Eye (tissue), 1 donor: ENCODE results near the gene ARRDC4.

ENCODE experiments used
- DNase-seq: peaks from one replicate; pipeline ENCODE4 v3.0.0-alpha.2; 2015

The ARRDC4 gene

DNA sequence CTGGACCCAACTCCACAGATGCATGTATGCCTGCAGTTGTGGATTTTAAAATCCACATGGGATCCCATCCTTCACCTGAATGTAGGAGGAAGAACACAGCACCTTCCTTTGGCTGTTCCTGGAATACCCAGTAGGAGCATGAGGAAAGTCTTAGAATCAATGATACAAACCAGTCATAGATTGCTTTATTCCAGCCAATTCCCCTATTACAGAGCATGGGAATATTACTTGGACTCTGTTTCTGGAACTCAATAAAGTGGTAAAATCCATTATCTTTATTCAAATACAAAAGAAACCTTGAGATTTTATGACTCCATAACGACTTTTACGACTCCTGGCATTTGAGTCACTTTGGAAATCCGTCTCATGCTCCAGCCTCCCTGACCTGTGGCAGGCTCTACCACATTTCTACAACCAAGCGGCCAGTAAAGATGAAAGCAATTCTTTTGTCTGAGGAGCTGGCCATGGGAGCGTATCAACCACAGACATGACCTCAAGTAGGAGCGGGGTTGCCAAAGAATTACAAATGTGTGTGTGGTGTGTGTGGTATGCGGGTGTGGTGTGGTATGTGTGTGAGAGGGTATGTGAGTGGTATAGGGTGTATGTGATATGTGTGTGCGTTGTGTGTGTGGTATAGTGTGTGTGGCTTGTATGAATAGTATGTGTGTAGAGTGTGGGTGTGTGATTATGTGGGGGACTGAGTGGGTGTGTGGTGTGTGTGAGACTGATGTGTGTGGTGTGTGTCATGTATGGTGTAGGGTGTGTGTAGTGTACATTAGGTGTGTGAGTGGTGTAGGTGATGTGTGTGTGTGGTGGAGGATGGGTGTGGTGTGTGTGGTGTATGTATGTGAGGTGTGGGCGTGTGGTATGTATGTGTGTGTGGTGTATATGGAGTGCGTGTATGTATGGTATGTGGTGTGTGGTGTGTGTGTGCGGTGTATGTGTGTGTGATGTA is 40.0 kb downstream of the ARRDC4 start:
- no peak for DNase-seq

DNA sequence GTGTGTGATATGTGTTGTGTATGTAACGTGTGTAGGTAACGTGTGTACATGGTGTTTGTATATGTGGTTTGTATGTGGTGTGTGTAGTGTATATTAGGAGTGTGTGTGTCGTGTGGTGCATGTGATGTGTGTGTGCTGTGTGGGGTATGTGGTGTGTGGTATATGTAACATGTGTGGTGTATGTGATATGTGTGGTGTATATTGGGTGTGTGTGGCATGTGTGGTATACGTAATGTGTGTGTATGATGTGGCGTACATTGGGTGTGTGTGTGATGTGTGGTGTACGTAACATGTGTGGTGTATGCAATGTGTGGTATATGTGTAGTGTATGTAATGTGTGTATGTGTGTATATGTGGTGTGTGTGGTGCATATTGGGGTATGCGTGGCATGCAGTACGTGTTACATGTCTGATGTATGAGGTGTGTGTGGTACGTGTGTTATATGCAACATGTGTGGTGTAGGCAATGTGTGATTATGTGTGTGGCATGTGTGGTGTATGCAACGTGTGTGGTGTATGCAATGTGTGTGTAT is 41.2 kb downstream of the ARRDC4 start:
- no peak for DNase-seq

GRCh38 chr15:98002419-98002818 is 41.9 kb downstream of the ARRDC4 start:
- no peak for DNase-seq

- no peak for DNase-seq
Observed at GRCh38 chr15:98002866-98003265, 42.4 kb downstream of the ARRDC4 start.

GRCh38 chr15:98003518-98003917 is 43.0 kb downstream of the ARRDC4 start:
- no peak for DNase-seq

DNA sequence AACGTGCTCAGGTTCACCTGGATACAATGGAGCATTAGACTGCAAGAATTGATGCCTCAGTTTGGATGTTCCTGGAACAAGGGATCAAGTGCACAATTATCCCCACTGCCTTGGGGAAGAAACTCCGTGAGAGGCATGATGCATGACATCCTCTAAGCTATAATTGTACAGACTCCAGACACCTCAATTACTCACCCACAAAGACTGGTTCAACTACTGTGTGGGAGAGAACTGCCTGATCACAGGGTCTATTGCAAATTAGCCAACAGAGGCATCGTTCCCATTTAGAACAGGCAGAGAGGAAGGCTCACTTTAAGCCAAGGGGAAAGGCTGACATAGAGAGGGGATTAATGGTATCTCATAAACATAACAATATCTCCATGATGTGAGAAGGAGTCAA is 43.5 kb downstream of the ARRDC4 start:
- DNase-seq = no peak

DNA sequence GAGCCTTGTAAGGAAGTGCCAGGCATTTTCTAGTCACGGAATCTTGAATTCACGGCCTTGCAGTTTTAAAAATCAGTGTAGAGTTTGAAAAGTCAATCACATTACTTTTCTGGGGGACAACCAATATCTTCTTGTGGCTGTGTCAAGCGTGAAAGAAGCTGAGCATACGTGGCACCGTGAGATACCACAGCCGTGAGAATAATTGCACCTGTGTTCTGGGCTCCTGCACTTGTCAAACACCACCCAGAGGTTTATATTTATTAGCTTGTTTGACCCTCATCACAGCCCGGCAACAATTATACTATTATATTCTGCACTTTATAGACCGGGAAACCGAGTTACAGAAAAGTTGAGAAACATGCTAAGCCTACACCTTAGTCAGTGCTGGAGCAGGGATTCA is 45.2 kb downstream of the ARRDC4 start:
- DNase-seq = no peak

DNA sequence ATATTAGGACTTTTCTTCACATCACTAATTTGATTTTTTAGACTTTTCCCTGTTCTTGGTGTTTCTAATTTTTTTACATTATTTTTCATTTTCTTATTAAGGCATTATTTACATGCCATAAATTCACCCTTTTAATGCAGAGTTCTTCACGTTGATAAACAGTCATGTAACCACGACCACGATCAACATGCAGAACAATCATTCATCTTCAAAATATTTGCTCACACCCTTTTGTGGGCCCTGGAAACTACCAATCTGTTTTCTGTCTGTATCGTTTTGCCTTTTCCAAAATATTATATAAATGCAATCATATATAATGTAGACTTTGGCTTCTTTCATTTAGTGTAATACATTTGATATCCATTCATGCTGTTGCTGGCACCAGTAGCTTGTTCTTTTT is 48.7 kb downstream of the ARRDC4 start:
- no peak for DNase-seq

- no peak for DNase-seq
Observed at GRCh38 chr15:98009971-98010370, 49.5 kb downstream of the ARRDC4 start.

DNA sequence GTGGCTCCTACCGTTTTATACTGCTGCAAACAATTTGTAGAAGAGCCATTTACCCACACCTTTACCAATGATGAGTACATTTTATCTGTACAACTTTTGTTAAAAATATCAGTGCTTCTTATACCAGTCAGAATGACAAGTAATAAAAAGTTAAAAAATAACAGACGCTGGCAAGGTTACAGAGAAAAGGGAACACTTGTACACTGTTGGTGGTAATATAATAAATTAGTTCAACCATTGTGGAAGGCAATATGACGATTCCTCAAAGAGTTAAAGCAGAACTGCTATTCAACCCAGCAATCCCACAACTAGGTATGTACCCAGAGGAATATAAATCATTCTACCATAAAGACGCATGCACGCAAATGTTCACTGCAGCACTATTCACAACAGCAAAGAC is 51.9 kb downstream of the ARRDC4 start:
- no peak for DNase-seq

GRCh38 chr15:98013631-98014030 is 53.1 kb downstream of the ARRDC4 start:
- DNase-seq = no peak

DNA sequence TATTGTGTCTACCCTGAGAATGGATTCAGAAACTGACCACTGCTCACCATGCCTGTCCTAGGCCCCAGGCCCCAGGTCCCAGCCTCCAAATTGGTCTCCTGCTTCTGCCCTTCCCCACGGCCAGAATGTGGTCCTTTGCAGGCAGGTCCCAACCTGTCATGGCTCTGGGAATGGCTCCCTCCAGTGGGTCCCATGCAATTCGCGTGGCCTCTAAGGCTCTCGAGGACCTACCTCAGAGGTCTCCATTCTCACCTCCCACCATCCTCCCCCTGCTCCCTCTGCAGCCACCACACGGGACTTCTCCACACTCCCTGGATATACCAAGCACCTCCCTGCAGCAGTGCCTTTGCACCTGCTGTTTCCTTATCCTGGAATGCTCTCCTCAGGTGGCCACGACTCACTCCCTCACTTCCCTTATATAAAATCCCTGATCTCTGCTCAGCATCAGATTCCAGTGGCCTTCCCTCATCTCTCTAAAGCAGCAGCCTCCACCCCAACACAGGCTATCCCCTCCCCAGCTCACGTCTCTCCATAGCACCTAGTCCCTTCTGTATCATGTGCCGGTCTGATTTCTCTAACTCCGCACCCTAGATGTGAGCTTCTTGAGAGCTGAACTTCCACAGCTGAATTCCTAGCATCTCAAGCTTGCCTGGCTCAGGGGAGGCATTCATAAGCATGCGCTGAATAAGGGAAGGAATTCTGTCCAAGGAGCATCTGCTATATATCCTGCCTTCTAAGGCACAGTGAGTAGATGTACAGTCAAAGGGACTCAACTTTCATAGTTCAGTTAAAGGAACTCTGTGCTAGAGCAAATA is 56.9 kb downstream of the ARRDC4 start:
- no peak for DNase-seq

GRCh38 chr15:98018761-98019351 is 58.4 kb downstream of the ARRDC4 start:
- DNase-seq = no peak
